CD14-positive monocyte (primary cell): ENCODE data around the gene TUBG2. TPM values are rescaled to one million over a fixed set of nuclear protein-coding genes. Genes with fewer than 3 reads are reported as not detected.

Experiments used
- DNase-seq, 3 donors: peaks; one replicate each; pipeline ENCODE4 v3.0.0-alpha.2; 2011 to 2022
- H2AFZ ChIP-seq: 2 replicates; pipeline ENCODE4 v1.6.0; 2012; ENCODE audit warnings: mild to moderate bottlenecking, low read depth, low read length, inconsistent platforms; ENCODE audit not compliant: insufficient read depth, poor library complexity, severe bottlenecking
- H3K27ac ChIP-seq, 2 donors: 1 replicate in 1 of 2; 2 replicates in 1 of 2; pipeline ENCODE4 v1.5.1; 2012 to 2013; ENCODE audit warnings: low read length in 2 of 2, control low read depth in 1 of 2, inconsistent platforms in 1 of 2, low read depth in 1 of 2, mild to moderate bottlenecking in 1 of 2
- H3K27me3 ChIP-seq, 2 donors: one replicate each; pipeline versions ENCODE4 v1.6.0 to v1.6.1; 2011 to 2013; ENCODE audit warnings: low read length in 2 of 2; ENCODE audit not compliant: control insufficient read depth in 2 of 2, insufficient read depth in 2 of 2
- H3K36me3 ChIP-seq, 2 donors: replicated peaks in 1 of 2; 1 replicate in 1 of 2; 2 replicates in 1 of 2; pipeline versions ENCODE4 v1.5.1 to v1.6.1; 2012 to 2013; ENCODE audit warnings: low read length in 2 of 2, control low read depth in 1 of 2, inconsistent platforms in 1 of 2, mild to moderate bottlenecking in 1 of 2; ENCODE audit not compliant: insufficient read depth in 2 of 2, control insufficient read depth in 1 of 2
- H3K4me1 ChIP-seq, 2 donors: 1 replicate in 1 of 2; 2 replicates in 1 of 2; pipeline versions ENCODE4 v1.5.1 to v1.6.1; 2012 to 2013; ENCODE audit warnings: low read length in 2 of 2, control low read depth in 1 of 2, inconsistent platforms in 1 of 2, mild to moderate bottlenecking in 1 of 2, moderate library complexity in 1 of 2; ENCODE audit not compliant: insufficient read depth in 2 of 2, control insufficient read depth in 1 of 2
- H3K4me2 ChIP-seq: replicated peaks from 2 replicates; pipeline ENCODE3; 2012; ENCODE audit warnings: low read length, moderate library complexity, mild to moderate bottlenecking; ENCODE audit not compliant: poor library complexity, severe bottlenecking; ENCODE audit errors: extremely low read depth
- H3K4me3 ChIP-seq, 3 experiments: fragments of 200-600 bp in 1 of 3; sonication (generic) in 1 of 3; replicated peaks in 1 of 3; 1 replicate in 2 of 3; 2 replicates in 1 of 3; pipeline ENCODE4 v1.5.1; 2011 to 2013; ENCODE audit warnings: low read length in 3 of 3, mild to moderate bottlenecking in 3 of 3, control low read depth in 2 of 3, low read depth in 2 of 3, inconsistent platforms in 1 of 3, moderate library complexity in 1 of 3
- H3K79me2 ChIP-seq: 2 replicates; pipeline ENCODE4 v1.6.0; 2012; ENCODE audit warnings: mild to moderate bottlenecking, control low read depth, inconsistent platforms, low read length, moderate library complexity; ENCODE audit not compliant: insufficient read depth
- H3K9ac ChIP-seq: 2 replicates; pipeline ENCODE4 v1.6.0; 2017; ENCODE audit warnings: low read length, mild to moderate bottlenecking; ENCODE audit not compliant: insufficient read depth, poor library complexity, severe bottlenecking
- H3K9me3 ChIP-seq, 2 donors: replicated peaks in 1 of 2; 1 replicate in 1 of 2; 2 replicates in 1 of 2; pipeline versions ENCODE4 v1.5.1 to v1.6.1; 2012 to 2013; ENCODE audit warnings: low read length in 2 of 2, control low read depth in 1 of 2; ENCODE audit not compliant: control insufficient read depth in 1 of 2, insufficient read depth in 1 of 2
- H4K20me1 ChIP-seq: 2 replicates; pipeline ENCODE4 v1.6.0; 2012; ENCODE audit warnings: mild to moderate bottlenecking, low read length, control low read depth, moderate library complexity; ENCODE audit not compliant: insufficient read depth
- H3K27ac Mint-ChIP-seq, 7 donors: one replicate each; pipeline ENCODE4 v1.8.0; 2020; ENCODE audit warnings: mild to moderate bottlenecking in 7 of 7, mixed read lengths in 7 of 7, moderate library complexity in 6 of 7, inconsistent platforms in 2 of 7
- H3K27me3 Mint-ChIP-seq, 3 donors: one replicate each; pipeline ENCODE4 v1.8.0; 2021 to 2022; ENCODE audit warnings: low read depth in 3 of 3, mild to moderate bottlenecking in 3 of 3, mixed read lengths in 3 of 3, moderate library complexity in 3 of 3, inconsistent platforms in 1 of 3
- H3K36me3 Mint-ChIP-seq, 2 donors: one replicate each; pipeline ENCODE4 v1.8.0; 2020; ENCODE audit warnings: mixed read lengths in 2 of 2, inconsistent platforms in 1 of 2, mild to moderate bottlenecking in 1 of 2
- H3K4me1 Mint-ChIP-seq: one replicate; pipeline ENCODE4 v1.8.0; 2020; ENCODE audit warnings: mild to moderate bottlenecking, mixed read lengths
- H3K4me3 Mint-ChIP-seq, 2 donors: one replicate each; pipeline ENCODE4 v1.8.0; 2020; ENCODE audit warnings: mild to moderate bottlenecking in 2 of 2, mixed read lengths in 2 of 2, moderate library complexity in 1 of 2
- H3K9me3 Mint-ChIP-seq, 7 donors: one replicate each; pipeline ENCODE4 v1.8.0; 2020 to 2022; ENCODE audit warnings: mixed read lengths in 7 of 7, mild to moderate bottlenecking in 6 of 7, moderate library complexity in 6 of 7, inconsistent platforms in 2 of 7
- CTCF ChIP-seq: fragments of 200-600 bp; IDR thresholded peaks from one replicate; pipeline ENCODE4 v1.8.0; 2022; ENCODE audit warnings: antibody characterized with exemption, mild to moderate bottlenecking
- WGBS: methylation state at CpG from one replicate; pipeline ENCODE4 v1.1.5; 2013; ENCODE audit warnings: missing lambda C conversion rate; ENCODE audit not compliant: insufficient coverage; 5-methylcytosine and 5-hydroxymethylcytosine counted together
- intact Hi-C, 2 donors: fragments of 100-400 bp; cut with micrococcal nuclease; formaldehyde crosslinking; loops; one replicate each; pipeline versions ENCODE4 v1.15.0 to v1.15.1; 2023
- polyA plus RNA-seq, 3 donors: library from polyadenylated mRNA; depleted of rRNA in 1 of 3; unstranded in 2 of 3; stranded (reverse) in 1 of 3; fragments of 300-500 nt in 2 of 3; fragments of >200 nt in 1 of 3; fragmentation: Illumina TruSeq in 2 of 3; gene quantifications; 1 replicate in 2 of 3; 2 replicates in 1 of 3; pipeline ENCODE4 v1.2.3, GENCODE V29; 2012 to 2021

TUBG2 gene
- polyA plus RNA-seq, 3 donors, result 0.31 to 7.3 (median 0.47) TPM

GRCh38 chr17:42697108-42697811 is 38.2 kb downstream of the TUBG2 start:
- H3K27ac ChIP-seq, result no peak overlapping the region
- H3K4me2 ChIP-seq, result no peak overlapping the region
- TF ChIP-seq CTCF, result no peak
- no peak overlapping the region for H3K9ac ChIP-seq
- no peak overlapping the region for H3K4me3 Mint-ChIP-seq
- H3K9me3 Mint-ChIP-seq, result no peaks in the 10 kb centered on the region
- no peaks in the 10 kb centered on the region for H3K79me2 ChIP-seq
- H3K9me3 ChIP-seq, result no peaks in the 10 kb centered on the region
- 99% methylated on average over 14 of the region's 19 CpGs for WGBS
- H3K27me3 Mint-ChIP-seq, result peaks cover 0 to 5% (median 0%) of the 10 kb centered on the region in 3 donors
- DNase-seq, result no peak
- no peak overlapping the region for H2AFZ ChIP-seq
- peaks cover 34 to 48% of the 10 kb centered on the region in 2 donors for H3K36me3 Mint-ChIP-seq
- intact Hi-C loops, result no loop called here
- no peaks in the 10 kb centered on the region for H3K27me3 ChIP-seq
- no peaks in the 10 kb centered on the region for H3K4me1 Mint-ChIP-seq
- H3K4me3 ChIP-seq, result no peak overlapping the region
- peaks cover 23 to 39% of the 10 kb centered on the region in 2 donors for H3K36me3 ChIP-seq
- no peak overlapping the region for H3K27ac Mint-ChIP-seq
- no peaks in the 10 kb centered on the region for H4K20me1 ChIP-seq
- H3K4me1 ChIP-seq, result no peaks in the 10 kb centered on the region

- Histone ChIP-seq H3K27ac (no peak overlapping the region), H3K4me2 (no peak overlapping the region), H3K27me3 (no peaks in the 10 kb centered on the region), H3K79me2 (no peaks in the 10 kb centered on the region), H3K9ac (no peak overlapping the region), H2AFZ (no peak overlapping the region), H3K36me3 (peaks cover 37 to 55% of the 10 kb centered on the region in 2 donors), H3K4me1 (no peaks in the 10 kb centered on the region), H3K9me3 (no peaks in the 10 kb centered on the region), H3K4me3 (no peak overlapping the region), H4K20me1 (no peaks in the 10 kb centered on the region)
- DNase-seq, result no peak
- Mint-ChIP-seq H3K4me3 (no peak overlapping the region), H3K27ac (no peak overlapping the region), H3K36me3 (peaks cover 47 to 64% of the 10 kb centered on the region in 2 donors), H3K27me3 (peaks cover 0 to 2% (median 0%) of the 10 kb centered on the region in 3 donors), H3K9me3 (no peaks in the 10 kb centered on the region), H3K4me1 (no peaks in the 10 kb centered on the region)
- WGBS, result no CpG with 5 or more reads among the region's 2 CpGs
- intact Hi-C loops, result no loop called here
- no peak for TF ChIP-seq CTCF
Measured at GRCh38 chr17:42698736-42699414, 39.8 kb downstream of the TUBG2 start.
